Parathyroid adenoma (tissue), 2 donors: ENCODE results near the gene GLB1L2.

Source experiments
- H2AFZ ChIP-seq: fragments of 300-600 bp; sonication (generic); one replicate; pipeline ENCODE4 v1.7.0; 2017; ENCODE audit warnings: antibody characterized with exemption, mild to moderate bottlenecking
- H3K27ac ChIP-seq: fragments of 300-600 bp; sonication (generic); one replicate; pipeline ENCODE4 v1.7.0; 2017
- H3K27me3 ChIP-seq: fragments of 300-600 bp; sonication (generic); one replicate; pipeline ENCODE4 v1.7.0; 2017; ENCODE audit warnings: low read length; ENCODE audit not compliant: control insufficient read depth, insufficient read depth
- H3K36me3 ChIP-seq: fragments of 300-600 bp; sonication (generic); one replicate; pipeline ENCODE4 v1.7.0; 2017; ENCODE audit warnings: low read length; ENCODE audit not compliant: control insufficient read depth, insufficient read depth
- H3K4me1 ChIP-seq: fragments of 300-600 bp; sonication (generic); one replicate; pipeline ENCODE4 v1.7.0; 2017; ENCODE audit warnings: control low read depth
- H3K4me2 ChIP-seq: fragments of 300-600 bp; sonication (generic); one replicate; pipeline ENCODE4 v1.7.0; 2017; ENCODE audit warnings: low read length
- H3K4me3 ChIP-seq: fragments of 300-600 bp; sonication (generic); one replicate; pipeline ENCODE4 v1.7.0; 2017; ENCODE audit warnings: low read depth, low read length
- H3K79me2 ChIP-seq: fragments of 300-600 bp; sonication (generic); one replicate; pipeline ENCODE4 v1.7.0; 2017; ENCODE audit warnings: control low read depth
- H3K9ac ChIP-seq: fragments of 300-600 bp; sonication (generic); one replicate; pipeline ENCODE4 v1.7.0; 2017; ENCODE audit warnings: mild to moderate bottlenecking
- H3K9me3 ChIP-seq: fragments of 300-600 bp; sonication (generic); one replicate; pipeline ENCODE4 v1.7.0; 2017; ENCODE audit warnings: low read length; ENCODE audit not compliant: control insufficient read depth
- TF ChIP-seq, protein P1 (sequence below): fragments of 300-600 bp; sonication (generic); IDR thresholded peaks from one replicate; pipeline ENCODE4 v1.7.0; 2017; ENCODE audit warnings: antibody characterized with exemption, mild to moderate bottlenecking
- donor health status: primary hyperparathyroidism.

The GLB1L2 gene

GRCh38 chr11:134287561-134287960 lies 44.2 kb upstream of the GLB1L2 start:
- H3K36me3 ChIP-seq = no peaks in the 10 kb centered on the region
- TF ChIP-seq, protein P1, sequence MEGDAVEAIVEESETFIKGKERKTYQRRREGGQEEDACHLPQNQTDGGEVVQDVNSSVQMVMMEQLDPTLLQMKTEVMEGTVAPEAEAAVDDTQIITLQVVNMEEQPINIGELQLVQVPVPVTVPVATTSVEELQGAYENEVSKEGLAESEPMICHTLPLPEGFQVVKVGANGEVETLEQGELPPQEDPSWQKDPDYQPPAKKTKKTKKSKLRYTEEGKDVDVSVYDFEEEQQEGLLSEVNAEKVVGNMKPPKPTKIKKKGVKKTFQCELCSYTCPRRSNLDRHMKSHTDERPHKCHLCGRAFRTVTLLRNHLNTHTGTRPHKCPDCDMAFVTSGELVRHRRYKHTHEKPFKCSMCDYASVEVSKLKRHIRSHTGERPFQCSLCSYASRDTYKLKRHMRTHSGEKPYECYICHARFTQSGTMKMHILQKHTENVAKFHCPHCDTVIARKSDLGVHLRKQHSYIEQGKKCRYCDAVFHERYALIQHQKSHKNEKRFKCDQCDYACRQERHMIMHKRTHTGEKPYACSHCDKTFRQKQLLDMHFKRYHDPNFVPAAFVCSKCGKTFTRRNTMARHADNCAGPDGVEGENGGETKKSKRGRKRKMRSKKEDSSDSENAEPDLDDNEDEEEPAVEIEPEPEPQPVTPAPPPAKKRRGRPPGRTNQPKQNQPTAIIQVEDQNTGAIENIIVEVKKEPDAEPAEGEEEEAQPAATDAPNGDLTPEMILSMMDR = no peak
- no peak overlapping the region for H3K27ac ChIP-seq
- no peaks in the 10 kb centered on the region for H3K27me3 ChIP-seq
- H2AFZ ChIP-seq = no peak overlapping the region
- H3K4me1 ChIP-seq = no peaks in the 10 kb centered on the region
- H3K79me2 ChIP-seq = no peaks in the 10 kb centered on the region
- no peak overlapping the region for H3K9ac ChIP-seq
- no peaks in the 10 kb centered on the region for H3K9me3 ChIP-seq
- H3K4me3 ChIP-seq = no peak overlapping the region
- no peak overlapping the region for H3K4me2 ChIP-seq

GRCh38 chr11:134288486-134288885 lies 43.3 kb upstream of the GLB1L2 start:
- Histone ChIP-seq H3K9me3 (no peaks in the 10 kb centered on the region), H3K4me3 (no peak overlapping the region), H2AFZ (no peak overlapping the region), H3K27me3 (no peaks in the 10 kb centered on the region), H3K4me1 (no peaks in the 10 kb centered on the region), H3K79me2 (no peaks in the 10 kb centered on the region), H3K9ac (no peak overlapping the region), H3K4me2 (no peak overlapping the region), H3K27ac (no peak overlapping the region), H3K36me3 (no peaks in the 10 kb centered on the region)
- TF ChIP-seq, protein P1 = no peak

GRCh38 chr11:134289167-134289566 lies 42.6 kb upstream of the GLB1L2 start:
- no peaks in the 10 kb centered on the region for H3K79me2 ChIP-seq
- no peaks in the 10 kb centered on the region for H3K27me3 ChIP-seq
- H3K4me3 ChIP-seq = no peak overlapping the region
- H3K27ac ChIP-seq = no peak overlapping the region
- H3K9me3 ChIP-seq = no peaks in the 10 kb centered on the region
- no peak overlapping the region for H3K4me2 ChIP-seq
- no peaks in the 10 kb centered on the region for H3K4me1 ChIP-seq
- no peaks in the 10 kb centered on the region for H3K36me3 ChIP-seq
- H3K9ac ChIP-seq = no peak overlapping the region
- TF ChIP-seq, protein P1 = no peak
- H2AFZ ChIP-seq = no peak overlapping the region

DNA sequence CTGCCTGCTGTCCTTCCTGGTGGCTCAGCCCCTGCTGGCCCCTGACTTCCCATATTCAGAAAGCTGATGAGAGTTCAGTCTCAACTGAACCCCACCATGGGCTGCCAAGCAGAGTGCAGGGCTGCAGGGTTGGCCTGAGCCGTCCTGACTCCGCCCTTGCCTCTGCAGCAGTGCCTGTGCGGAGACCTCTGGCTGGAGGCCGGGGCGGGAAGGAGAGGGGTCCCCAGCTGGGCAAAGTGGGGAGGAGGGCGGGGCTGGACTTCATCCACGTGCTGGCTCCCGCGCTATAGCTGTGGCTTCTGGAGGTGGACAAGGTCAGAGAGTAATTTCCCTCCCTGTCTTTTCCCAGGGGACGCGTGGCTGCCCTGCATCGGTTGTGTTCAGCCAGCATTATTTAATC lies 42.0 kb upstream of the GLB1L2 start:
- Histone ChIP-seq H3K4me1 (no peaks in the 10 kb centered on the region), H3K4me3 (no peak overlapping the region), H3K27ac (no peak overlapping the region), H3K9ac (no peak overlapping the region), H3K9me3 (no peaks in the 10 kb centered on the region), H3K79me2 (no peaks in the 10 kb centered on the region), H3K4me2 (no peak overlapping the region), H2AFZ (no peak overlapping the region), H3K27me3 (no peaks in the 10 kb centered on the region), H3K36me3 (no peaks in the 10 kb centered on the region)
- TF ChIP-seq, protein P1 = no peak

DNA sequence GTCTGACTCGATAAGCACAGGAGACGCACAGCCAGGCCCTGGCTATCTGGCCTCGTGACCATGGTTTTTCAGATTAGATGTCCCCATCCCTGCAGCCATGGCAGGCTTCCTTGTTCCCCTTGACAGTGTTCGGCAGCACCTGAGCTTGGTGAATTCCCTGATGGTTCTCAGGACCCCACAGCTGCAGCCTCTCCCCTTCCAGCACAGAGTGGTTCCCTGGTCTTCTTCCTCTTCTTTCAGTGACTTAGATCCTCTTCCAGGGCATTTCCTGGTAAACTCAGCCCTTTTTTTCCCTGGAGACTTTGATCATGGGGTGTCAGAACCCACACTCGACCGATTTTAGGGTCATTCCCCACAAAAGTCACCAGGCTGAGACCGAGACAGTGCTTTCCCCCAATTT lies 41.1 kb upstream of the GLB1L2 start:
- no peaks in the 10 kb centered on the region for H3K79me2 ChIP-seq
- H3K36me3 ChIP-seq = no peaks in the 10 kb centered on the region
- TF ChIP-seq, protein P1 = no peak
- no peaks in the 10 kb centered on the region for H3K9me3 ChIP-seq
- no peak overlapping the region for H2AFZ ChIP-seq
- H3K27me3 ChIP-seq = no peaks in the 10 kb centered on the region
- H3K4me2 ChIP-seq = no peak overlapping the region
- H3K4me1 ChIP-seq = no peaks in the 10 kb centered on the region
- H3K27ac ChIP-seq = no peak overlapping the region
- no peak overlapping the region for H3K9ac ChIP-seq
- H3K4me3 ChIP-seq = no peak overlapping the region
